ENCODE results near the gene ARHGEF1.

- TF ChIP-seq CTCF (IDR thresholded peaks at IDR 0.05), result no peak
- no peak for TF ChIP-seq POLR2A (IDR thresholded peaks at IDR 0.05)
Observed at GRCh38 chr19:41937525-41938468, 54.8 kb downstream of the ARHGEF1 start.

All from heart left ventricle (tissue), 13 donors.